ENCODE data around the gene MCRIP1. TPM values are rescaled to one million over a fixed set of nuclear protein-coding genes. Genes with fewer than 3 reads are reported as not detected.

Gene MCRIP1
- total RNA-seq, 1 experiment from 2014 or later: 35.6 TPM

DNA sequence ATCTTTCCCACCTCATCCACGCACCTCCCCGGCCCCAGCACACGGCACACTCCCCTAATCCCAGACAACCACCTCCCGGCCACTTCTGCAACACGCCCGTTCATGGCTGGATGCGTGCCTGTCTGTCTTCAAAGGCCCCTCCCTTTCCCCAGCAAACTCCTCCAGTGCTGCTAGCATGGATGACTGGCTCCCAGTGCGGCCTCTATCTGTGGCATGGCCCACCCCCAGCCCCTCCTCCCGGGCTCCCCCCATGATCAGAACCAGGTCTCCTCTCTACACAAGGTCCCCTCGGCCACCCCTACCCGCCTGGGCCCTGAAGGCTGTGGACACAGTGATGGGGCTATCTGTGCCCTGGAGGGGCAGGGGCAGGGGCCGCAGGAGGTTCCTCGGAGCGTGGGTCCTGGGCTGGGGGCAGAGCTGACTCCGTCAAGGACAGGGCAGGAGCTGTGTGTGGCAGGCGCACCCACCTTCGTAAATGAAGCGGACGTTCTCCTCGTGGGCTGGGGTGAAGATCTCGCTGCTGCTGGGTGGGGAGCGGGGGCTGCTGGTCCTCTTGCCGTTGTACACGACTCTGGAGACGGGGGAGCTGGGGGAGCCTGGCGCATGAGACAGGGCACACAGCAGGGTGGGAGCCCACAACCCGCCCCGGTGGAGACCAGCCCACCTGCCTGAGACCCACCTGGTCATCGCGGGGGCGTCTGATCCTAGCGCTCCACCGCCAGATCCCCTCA is 9.1 kb downstream of the MCRIP1 start:
- H3K4me1 Mint-ChIP-seq (ENCODE audit: insufficient read depth, unreplicated experiment): no peaks in the 10 kb centered on the region
- CTCF ChIA-PET: interaction anchor here (0.6 kb wide), 1 partner anchor 444 kb away, joined by 4 read pairs; no protein-coding TSS in a partner anchor
- H3K27me3 Mint-ChIP-seq (ENCODE audit: insufficient read depth, unreplicated experiment): no peaks in the 10 kb centered on the region
- H3K9me3 Mint-ChIP-seq (ENCODE audit: unreplicated experiment): no peaks in the 10 kb centered on the region
- no peak for DNase-seq (ENCODE audit: unreplicated experiment)
- no TSS peak for BruUV-seq (replicated peaks)
- H3K36me3 Mint-ChIP-seq (ENCODE audit: insufficient read depth, unreplicated experiment): no peaks in the 10 kb centered on the region
- POLR2A ChIA-PET: interaction anchor here (0.6 kb wide), 1 partner anchor 121 kb away, joined by 3 read pairs; no protein-coding TSS in a partner anchor
- no peak overlapping the region for H3K27ac Mint-ChIP-seq (ENCODE audit: low read depth, unreplicated experiment)
- intact Hi-C loops (cut with micrococcal nuclease): no loop called here
- TF ChIP-seq CTCF (IDR thresholded peaks at IDR 0.05; ENCODE audit: unreplicated experiment): no peak
- no peak overlapping the region for H3K4me3 Mint-ChIP-seq (ENCODE audit: unreplicated experiment)

- no peaks in the 10 kb centered on the region for H3K9me3 Mint-ChIP-seq (ENCODE audit: unreplicated experiment)
- no peak overlapping the region for H3K27ac Mint-ChIP-seq (ENCODE audit: low read depth, unreplicated experiment)
- no TSS peak for BruUV-seq (replicated peaks)
- H3K36me3 Mint-ChIP-seq (ENCODE audit: insufficient read depth, unreplicated experiment): no peaks in the 10 kb centered on the region
- H3K4me1 Mint-ChIP-seq (ENCODE audit: insufficient read depth, unreplicated experiment): no peaks in the 10 kb centered on the region
- CTCF ChIA-PET: no interaction called here
- POLR2A ChIA-PET: interaction anchor here (0.6 kb wide), 1 partner anchor 121 kb away, joined by 3 read pairs; no protein-coding TSS in a partner anchor
- no peak for DNase-seq (ENCODE audit: unreplicated experiment)
- H3K27me3 Mint-ChIP-seq (ENCODE audit: insufficient read depth, unreplicated experiment): peaks cover under 1% of the 10 kb centered on the region
- intact Hi-C loops (cut with micrococcal nuclease): no loop called here
- no peak for TF ChIP-seq CTCF (IDR thresholded peaks at IDR 0.05; ENCODE audit: unreplicated experiment)
- H3K4me3 Mint-ChIP-seq (ENCODE audit: unreplicated experiment): no peak overlapping the region
Measured at GRCh38 chr17:81822996-81823819, 9.9 kb downstream of the MCRIP1 start.

GRCh38 chr17:81822312-81822637 is 10.8 kb downstream of the MCRIP1 start:
- no peak for TF ChIP-seq CTCF (IDR thresholded peaks at IDR 0.05; ENCODE audit: unreplicated experiment)
- H3K27me3 Mint-ChIP-seq (ENCODE audit: insufficient read depth, unreplicated experiment): peaks cover 10% of the 10 kb centered on the region
- H3K4me1 Mint-ChIP-seq (ENCODE audit: insufficient read depth, unreplicated experiment): peaks cover 6% of the 10 kb centered on the region
- no TSS peak for BruUV-seq (replicated peaks)
- H3K36me3 Mint-ChIP-seq (ENCODE audit: insufficient read depth, unreplicated experiment): no peaks in the 10 kb centered on the region
- no peak overlapping the region for H3K27ac Mint-ChIP-seq (ENCODE audit: low read depth, unreplicated experiment)
- intact Hi-C loops (cut with micrococcal nuclease): no loop called here
- POLR2A ChIA-PET: interaction anchor here (1.0 to 1.2 kb wide), 3 partner anchors 9 to 87 kb away, joined by 3 to 4 read pairs (median 3); no protein-coding TSS in a partner anchor
- H3K9me3 Mint-ChIP-seq (ENCODE audit: unreplicated experiment): no peaks in the 10 kb centered on the region
- DNase-seq (ENCODE audit: unreplicated experiment): no peak
- H3K4me3 Mint-ChIP-seq (ENCODE audit: unreplicated experiment): no peak overlapping the region
- CTCF ChIA-PET: interaction anchor here (0.7 kb wide), 2 partner anchors 59 to 97 kb away, joined by 3 read pairs; no protein-coding TSS in a partner anchor

All from MCF 10A (cell line).